Liver (tissue), 9 donors: ENCODE results near the gene RAB13. TPM values are rescaled to one million over a fixed set of nuclear protein-coding genes. Genes with fewer than 3 reads are reported as not detected.

ENCODE experiments used
- DNase-seq: peaks from one replicate; pipeline ENCODE4 v3.0.0-alpha.2; 2017; ENCODE audit warnings: low spot score
- H3K27ac ChIP-seq, 2 donors: one replicate each; pipeline ENCODE4 v1.7.0; 2013; ENCODE audit warnings: inconsistent platforms in 2 of 2, low read length in 2 of 2, control low read depth in 1 of 2, low read depth in 1 of 2, mild to moderate bottlenecking in 1 of 2
- H3K27me3 ChIP-seq, 4 donors: one replicate each; pipeline versions ENCODE4 v1.6.1 to v1.7.0; 2013; ENCODE audit warnings: low read length in 3 of 4, inconsistent platforms in 1 of 4, mild to moderate bottlenecking in 1 of 4, moderate library complexity in 1 of 4; ENCODE audit not compliant: control insufficient read depth in 4 of 4, insufficient read depth in 4 of 4
- H3K36me3 ChIP-seq, 4 donors: one replicate each; pipeline versions ENCODE4 v1.6.1 to v1.7.0; 2013; ENCODE audit warnings: low read length in 3 of 4, mild to moderate bottlenecking in 3 of 4, low read depth in 1 of 4, moderate library complexity in 1 of 4; ENCODE audit not compliant: control insufficient read depth in 4 of 4, insufficient read depth in 3 of 4
- H3K4me1 ChIP-seq, 4 donors: one replicate each; pipeline versions ENCODE4 v1.6.1 to v1.7.0; 2013; ENCODE audit warnings: low read length in 3 of 4, mild to moderate bottlenecking in 3 of 4, moderate library complexity in 1 of 4; ENCODE audit not compliant: control insufficient read depth in 4 of 4, insufficient read depth in 4 of 4
- H3K4me3 ChIP-seq, 3 donors: one replicate each; pipeline versions ENCODE4 v1.6.1 to v1.7.0; 2013; ENCODE audit warnings: low read length in 3 of 3, control low read depth in 1 of 3, low read depth in 1 of 3, mild to moderate bottlenecking in 1 of 3
- H3K9ac ChIP-seq, 2 donors: one replicate each; pipeline ENCODE4 v1.7.0; 2013; ENCODE audit warnings: low read length in 2 of 2, mild to moderate bottlenecking in 2 of 2, moderate library complexity in 2 of 2, control low read depth in 1 of 2, low read depth in 1 of 2
- H3K9me3 ChIP-seq, 4 donors: one replicate each; pipeline versions ENCODE4 v1.6.1 to v1.7.0; 2013; ENCODE audit warnings: low read length in 3 of 4; ENCODE audit not compliant: control insufficient read depth in 4 of 4
- ATF3 ChIP-seq: IDR thresholded peaks from 2 replicates; pipeline ENCODE4 v1.6.1; 2016; ENCODE audit warnings: antibody characterized with exemption
- EGR1 ChIP-seq, 2 donors: IDR thresholded peaks; 2 replicates each; pipeline ENCODE4 v1.6.1; 2016 to 2018; ENCODE audit warnings: antibody characterized with exemption in 2 of 2, low read depth in 2 of 2
- FOXA1 ChIP-seq: IDR thresholded peaks from 2 replicates; pipeline ENCODE4 v1.6.1; 2016; ENCODE audit warnings: antibody characterized with exemption
- FOXA2 ChIP-seq: IDR thresholded peaks from 2 replicates; pipeline ENCODE4 v1.6.1; 2016; ENCODE audit warnings: antibody characterized with exemption
- GABPA ChIP-seq, 2 donors: IDR thresholded peaks in 1 of 2; conservative IDR thresholded peaks in 1 of 2; 2 replicates each; pipeline ENCODE4 v1.6.1; 2016; ENCODE audit warnings: antibody characterized with exemption in 2 of 2, mild to moderate bottlenecking in 1 of 2, moderate library complexity in 1 of 2
- HNF4A ChIP-seq, 2 donors: conservative IDR thresholded peaks; 2 replicates each; pipeline ENCODE4 v1.6.1; 2016; ENCODE audit warnings: antibody characterized with exemption in 2 of 2, mild to moderate bottlenecking in 2 of 2
- JUND ChIP-seq, 2 donors: IDR thresholded peaks; 2 replicates each; pipeline ENCODE4 v1.6.1; 2016; ENCODE audit warnings: antibody characterized with exemption in 2 of 2
- NR2F2 ChIP-seq: IDR thresholded peaks from 2 replicates; pipeline ENCODE4 v1.6.1; 2016; ENCODE audit warnings: antibody characterized with exemption
- RAD21 ChIP-seq, 2 donors: IDR thresholded peaks; 2 replicates each; pipeline ENCODE4 v1.6.1; 2016; ENCODE audit warnings: antibody characterized with exemption in 2 of 2, mild to moderate bottlenecking in 2 of 2
- REST ChIP-seq: IDR thresholded peaks from 2 replicates; pipeline ENCODE4 v1.6.1; 2016; ENCODE audit warnings: antibody characterized with exemption, mild to moderate bottlenecking
- RXRA ChIP-seq, 2 donors: IDR thresholded peaks; 2 replicates each; pipeline ENCODE4 v1.6.1; 2017 to 2018; ENCODE audit warnings: antibody characterized with exemption in 2 of 2, mild to moderate bottlenecking in 1 of 2
- SP1 ChIP-seq: IDR thresholded peaks from 2 replicates; pipeline ENCODE4 v1.6.1; 2018; ENCODE audit warnings: antibody characterized with exemption, mild to moderate bottlenecking
- TAF1 ChIP-seq: conservative IDR thresholded peaks from 2 replicates; pipeline ENCODE4 v1.6.1; 2016; ENCODE audit warnings: antibody characterized with exemption, mild to moderate bottlenecking
- YY1 ChIP-seq: IDR thresholded peaks from 2 replicates; pipeline ENCODE4 v1.6.1; 2016; ENCODE audit warnings: antibody characterized with exemption, mild to moderate bottlenecking
- WGBS: extraction: QIAGEN DNeasy Blood & Tissue Kit; methylation state at CpG from one replicate; pipeline ENCODE4 v1.1.7; 2013; 5-methylcytosine and 5-hydroxymethylcytosine counted together
- polyA plus RNA-seq, 2 donors: library from polyadenylated mRNA; stranded (reverse) in 1 of 2; unstranded in 1 of 2; fragments of 200-250 nt in 1 of 2; fragments of >200 nt in 1 of 2; fragmentation: Nextera tagmentation in 1 of 2; extraction: Ambion mirVana in 1 of 2; gene quantifications; one replicate each; pipeline versions ENCODE4 v1.2.1 to v1.2.3, GENCODE V29; 2013 to 2015
- total RNA-seq, 2 donors: library from RNA; depleted of rRNA; stranded (reverse); fragments of >200 nt; gene quantifications; one replicate each; pipeline ENCODE4 v1.2.3, GENCODE V29; 2014
- TF ChIP-seq, protein P1 (sequence below): fragments of 150-350 bp; IDR thresholded peaks from 2 replicates; pipeline ENCODE4 v1.5.1; 2017; ENCODE audit warnings: improper control_type of control experiment, low read depth, low read length; ENCODE audit not compliant: missing input control
- TF ChIP-seq, protein P2 (sequence below): IDR thresholded peaks from 2 replicates; pipeline ENCODE4 v1.6.1; 2016; ENCODE audit warnings: antibody characterized with exemption
- TF ChIP-seq, protein P3 (sequence below): IDR thresholded peaks from 2 replicates; pipeline ENCODE4 v1.6.1; 2016; ENCODE audit warnings: antibody characterized with exemption
- donor health status: healthy.
- donor health status: healthy.
- donor health status: healthy.
- donor health status: healthy.
- donor health status: healthy.

RAB13 gene
- total and polyA plus RNA-seq, 4 donors = 18.0 to 72.9 (median 32.5) TPM

DNA sequence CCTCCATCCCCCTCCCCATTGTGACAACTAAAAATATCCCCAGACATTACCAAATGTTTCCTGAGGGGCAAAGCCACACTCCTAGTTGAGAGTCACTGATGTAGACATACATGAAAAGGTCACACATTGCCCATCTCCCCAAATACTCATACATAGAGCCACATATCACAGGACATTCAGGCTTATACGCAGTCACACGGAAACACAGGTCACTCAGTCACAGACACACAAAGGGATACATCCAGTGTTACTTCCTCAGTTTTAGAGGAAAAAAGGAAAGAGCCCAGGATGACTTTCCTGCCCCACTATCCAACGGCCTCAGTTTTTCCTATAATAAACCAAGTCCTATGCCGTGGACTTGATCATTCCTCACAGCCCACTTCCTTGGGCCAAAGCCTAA lies 24.7 kb downstream of the RAB13 start:
- Histone ChIP-seq H3K4me1 (peaks cover 12 to 52% (median 41%) of the 10 kb centered on the region in 4 donors), H3K36me3 (peaks cover 0 to 8% (median 1%) of the 10 kb centered on the region in 4 donors), H3K27ac (no peak overlapping the region), H3K27me3 (no peaks in the 10 kb centered on the region), H3K9ac (no peak overlapping the region), H3K4me3 (no peak overlapping the region), H3K9me3 (no peaks in the 10 kb centered on the region)
- TF ChIP-seq FOXA1 (no peak), TAF1 (no peak), NR2F2 (no peak)
- no peak for DNase-seq
- WGBS = 77% methylated on average over 4 of the region's 4 CpGs

DNA sequence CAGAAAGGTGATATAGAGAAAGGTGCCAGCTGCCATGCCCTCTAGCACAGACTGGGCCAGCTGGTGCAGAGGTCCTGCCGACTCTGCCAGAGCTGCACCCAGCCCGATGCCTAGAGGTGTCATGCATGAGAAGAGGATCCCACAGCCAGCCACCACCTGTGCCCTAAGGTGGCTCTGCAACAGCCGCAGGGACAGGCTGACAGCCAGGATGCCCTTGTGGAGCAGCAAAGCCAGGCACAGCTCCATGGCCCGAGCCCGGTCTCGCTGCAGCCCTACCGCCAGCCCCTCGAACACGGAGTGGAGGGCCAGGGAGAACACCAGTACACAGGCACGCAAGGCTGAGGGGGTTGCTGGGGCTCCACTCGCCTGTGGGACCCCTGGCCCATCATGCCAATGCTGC lies 25.9 kb downstream of the RAB13 start:
- Histone ChIP-seq H3K27me3 (no peaks in the 10 kb centered on the region), H3K9me3 (no peaks in the 10 kb centered on the region), H3K27ac (no peak overlapping the region), H3K4me1 (peaks cover 11 to 56% (median 44%) of the 10 kb centered on the region in 4 donors), H3K4me3 (no peak overlapping the region), H3K36me3 (peaks cover 0 to 8% (median 1%) of the 10 kb centered on the region in 4 donors), H3K9ac (no peak overlapping the region)
- WGBS = 95% methylated on average over 11 of the region's 11 CpGs
- TF ChIP-seq TAF1 (no peak), NR2F2 (no peak), REST (no peak), FOXA1 (no peak), FOXA2 (no peak), RAD21 (IDR thresholded peaks at IDR 0.05) (no peak), GABPA (IDR thresholded peaks at IDR 0.05 in 1 of 2, conservative IDR thresholded peaks at IDR 0.05 in 1 of 2) (no peak), RXRA (IDR thresholded peaks at IDR 0.05) (no peak), HNF4A (conservative IDR thresholded peaks at IDR 0.05) (no peak), YY1 (no peak), JUND (IDR thresholded peaks at IDR 0.05) (no peak), EGR1 (IDR thresholded peaks at IDR 0.05; ENCODE audit: low read depth in 2 of 2) (no peak), ATF3 (no peak), SP1 (no peak)
- TF ChIP-seq, protein P1, sequence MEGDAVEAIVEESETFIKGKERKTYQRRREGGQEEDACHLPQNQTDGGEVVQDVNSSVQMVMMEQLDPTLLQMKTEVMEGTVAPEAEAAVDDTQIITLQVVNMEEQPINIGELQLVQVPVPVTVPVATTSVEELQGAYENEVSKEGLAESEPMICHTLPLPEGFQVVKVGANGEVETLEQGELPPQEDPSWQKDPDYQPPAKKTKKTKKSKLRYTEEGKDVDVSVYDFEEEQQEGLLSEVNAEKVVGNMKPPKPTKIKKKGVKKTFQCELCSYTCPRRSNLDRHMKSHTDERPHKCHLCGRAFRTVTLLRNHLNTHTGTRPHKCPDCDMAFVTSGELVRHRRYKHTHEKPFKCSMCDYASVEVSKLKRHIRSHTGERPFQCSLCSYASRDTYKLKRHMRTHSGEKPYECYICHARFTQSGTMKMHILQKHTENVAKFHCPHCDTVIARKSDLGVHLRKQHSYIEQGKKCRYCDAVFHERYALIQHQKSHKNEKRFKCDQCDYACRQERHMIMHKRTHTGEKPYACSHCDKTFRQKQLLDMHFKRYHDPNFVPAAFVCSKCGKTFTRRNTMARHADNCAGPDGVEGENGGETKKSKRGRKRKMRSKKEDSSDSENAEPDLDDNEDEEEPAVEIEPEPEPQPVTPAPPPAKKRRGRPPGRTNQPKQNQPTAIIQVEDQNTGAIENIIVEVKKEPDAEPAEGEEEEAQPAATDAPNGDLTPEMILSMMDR = no peak
- TF ChIP-seq, protein P2, sequence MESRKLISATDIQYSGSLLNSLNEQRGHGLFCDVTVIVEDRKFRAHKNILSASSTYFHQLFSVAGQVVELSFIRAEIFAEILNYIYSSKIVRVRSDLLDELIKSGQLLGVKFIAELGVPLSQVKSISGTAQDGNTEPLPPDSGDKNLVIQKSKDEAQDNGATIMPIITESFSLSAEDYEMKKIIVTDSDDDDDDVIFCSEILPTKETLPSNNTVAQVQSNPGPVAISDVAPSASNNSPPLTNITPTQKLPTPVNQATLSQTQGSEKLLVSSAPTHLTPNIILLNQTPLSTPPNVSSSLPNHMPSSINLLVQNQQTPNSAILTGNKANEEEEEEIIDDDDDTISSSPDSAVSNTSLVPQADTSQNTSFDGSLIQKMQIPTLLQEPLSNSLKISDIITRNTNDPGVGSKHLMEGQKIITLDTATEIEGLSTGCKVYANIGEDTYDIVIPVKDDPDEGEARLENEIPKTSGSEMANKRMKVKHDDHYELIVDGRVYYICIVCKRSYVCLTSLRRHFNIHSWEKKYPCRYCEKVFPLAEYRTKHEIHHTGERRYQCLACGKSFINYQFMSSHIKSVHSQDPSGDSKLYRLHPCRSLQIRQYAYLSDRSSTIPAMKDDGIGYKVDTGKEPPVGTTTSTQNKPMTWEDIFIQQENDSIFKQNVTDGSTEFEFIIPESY = no peak
- TF ChIP-seq, protein P3, sequence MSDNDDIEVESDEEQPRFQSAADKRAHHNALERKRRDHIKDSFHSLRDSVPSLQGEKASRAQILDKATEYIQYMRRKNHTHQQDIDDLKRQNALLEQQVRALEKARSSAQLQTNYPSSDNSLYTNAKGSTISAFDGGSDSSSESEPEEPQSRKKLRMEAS = no peak
- DNase-seq = no peak
